CD4-positive, alpha-beta T cell treated with Interferon alpha-2 for 1 hour (primary cell): ENCODE data around the gene ADGRG1.
A peak's percentile ranks its signal among the peaks of the same experiment; 100 is the strongest.

ENCODE experiments used
- DNase-seq, 2 donors: peaks; one replicate each; pipeline ENCODE4 v3.0.0-alpha.2; 2020 to 2022

ADGRG1 gene

GRCh38 chr16:57651344-57652333, 23.2 kb downstream of the ADGRG1 start:
- DNase-seq, result peak; percentile 20 to 56

- DNase-seq, result no peak
These were observed 24.5 kb downstream of the ADGRG1 start for GRCh38 chr16:57652695-57653471.

GRCh38 chr16:57653936-57654335, 25.5 kb downstream of the ADGRG1 start:
- no peak for DNase-seq

GRCh38 chr16:57656342-57656955, 28.0 kb downstream of the ADGRG1 start:
- DNase-seq, result no peak

GRCh38 chr16:57657228-57657627, 28.8 kb downstream of the ADGRG1 start:
- DNase-seq, result no peak

- no peak for DNase-seq
These were observed 29.9 kb downstream of the ADGRG1 start for GRCh38 chr16:57658130-57658877.

GRCh38 chr16:57658878-57659674, 30.6 kb downstream of the ADGRG1 start:
- no peak for DNase-seq

- DNase-seq, result no peak
These were observed 32.5 kb downstream of the ADGRG1 start for GRCh38 chr16:57660715-57661463.

- no peak for DNase-seq
These were observed 33.1 kb downstream of the ADGRG1 start for GRCh38 chr16:57661510-57661909.

GRCh38 chr16:57661936-57662906, 33.8 kb downstream of the ADGRG1 start:
- DNase-seq, result no peak

- DNase-seq, result no peak
These were observed 35.0 kb downstream of the ADGRG1 start for GRCh38 chr16:57663436-57663835.

GRCh38 chr16:57663917-57664661, 35.7 kb downstream of the ADGRG1 start:
- no peak for DNase-seq

GRCh38 chr16:57664662-57665025, 36.2 kb downstream of the ADGRG1 start:
- no peak for DNase-seq

- DNase-seq, result no peak
These were observed 37.1 kb downstream of the ADGRG1 start for GRCh38 chr16:57665541-57665940.

- no peak for DNase-seq
These were observed 38.1 kb downstream of the ADGRG1 start for GRCh38 chr16:57666353-57667047.

GRCh38 chr16:57667048-57667525, 38.7 kb downstream of the ADGRG1 start:
- DNase-seq, result peak in 1 of 2 donors; percentile 23

- peak in 1 of 2 donors; percentile 78 for DNase-seq
These were observed 39.3 kb downstream of the ADGRG1 start for GRCh38 chr16:57667526-57668262.

GRCh38 chr16:57668263-57668571, 39.8 kb downstream of the ADGRG1 start, which contains the start of gene ADGRG3:
Gene ADGRG3 (plus strand): TSS chr16:57668306. CDS start chr16:57668348, 42 bp downstream.
- no peak for DNase-seq
